Stimulated activated CD8-positive, alpha-beta memory T cell treated with anti-CD3 and anti-CD28 coated beads, Interleukin-2, amount 100 ng/mL, for 1 hour (primary cell): ENCODE results near the gene SHISA2.

Experiments used
- DNase-seq, 2 donors: peaks; one replicate each; pipeline ENCODE4 v3.0.0-alpha.2; 2020; ENCODE audit warnings: low read depth in 2 of 2

SHISA2 gene

DNA sequence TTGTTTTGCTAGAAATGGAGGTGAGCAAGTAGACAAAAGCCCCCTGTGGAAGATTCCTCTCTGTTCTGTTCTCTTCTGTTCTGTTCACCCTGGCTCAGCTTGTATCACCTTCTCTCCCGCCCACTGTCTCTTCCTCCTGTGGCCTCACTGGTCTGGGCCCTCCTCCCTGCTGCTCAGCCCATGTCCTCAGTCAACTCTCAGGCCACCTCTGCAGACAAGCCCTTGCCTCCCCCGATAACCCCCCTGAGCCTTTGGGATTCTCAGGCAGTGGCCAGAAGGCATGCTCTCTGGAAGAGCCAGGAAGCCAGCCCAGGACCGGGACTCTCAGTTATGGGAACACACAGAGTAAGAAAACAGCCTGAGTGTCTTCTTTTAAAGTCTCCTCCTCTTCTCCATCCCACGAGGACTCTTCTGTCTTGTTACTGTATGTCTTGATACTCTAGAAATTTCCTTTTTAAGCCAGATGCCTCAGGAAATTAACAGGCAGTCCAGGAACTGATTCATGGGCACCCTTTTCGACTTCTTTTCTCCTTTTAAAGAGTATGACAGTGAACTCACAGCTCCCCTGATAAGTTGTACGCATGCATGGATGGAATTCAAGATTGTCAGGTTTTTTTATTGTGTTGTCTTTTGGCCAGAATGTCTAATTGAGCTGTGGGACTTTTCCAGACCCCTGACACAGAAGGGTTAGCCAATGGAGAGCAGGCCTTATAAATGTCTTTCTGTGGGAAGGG is 33.7 kb downstream of the SHISA2 start:
- DNase-seq = no peak

DNA sequence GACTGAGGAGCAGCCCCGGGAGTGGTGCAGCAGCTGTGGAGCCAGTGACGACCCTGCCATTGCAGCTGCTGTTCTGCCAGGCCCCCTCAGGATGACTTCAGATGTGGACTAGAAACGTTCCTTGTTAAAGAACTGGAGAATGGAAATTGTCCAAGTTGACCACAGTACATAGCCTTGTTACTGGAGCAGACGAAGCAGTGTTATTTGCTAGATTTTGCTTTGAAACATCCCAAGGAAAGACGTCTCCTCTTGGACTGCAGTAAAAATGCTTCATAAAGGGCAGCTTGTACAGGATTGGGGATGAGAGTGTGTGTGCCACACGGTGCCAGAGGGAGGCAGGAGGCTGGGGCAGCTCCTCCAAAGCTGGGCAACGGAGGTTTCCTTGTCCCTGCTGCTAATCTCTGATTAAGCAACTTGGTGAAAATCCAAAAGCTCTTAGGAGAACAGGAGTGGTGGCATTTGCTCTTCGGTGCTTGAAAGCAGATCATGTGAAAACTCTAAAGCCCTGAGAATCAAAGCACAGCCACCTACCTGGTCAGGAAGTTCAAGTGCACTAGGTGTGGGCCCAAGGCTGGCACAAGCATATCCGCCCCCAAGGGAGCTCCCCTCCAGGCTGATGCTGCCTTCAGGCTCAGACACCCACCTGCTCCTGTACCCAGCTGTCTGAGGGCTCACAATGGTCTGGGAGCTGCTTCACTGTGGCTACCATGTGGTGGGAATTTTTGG is 34.5 kb downstream of the SHISA2 start:
- no peak for DNase-seq

DNA sequence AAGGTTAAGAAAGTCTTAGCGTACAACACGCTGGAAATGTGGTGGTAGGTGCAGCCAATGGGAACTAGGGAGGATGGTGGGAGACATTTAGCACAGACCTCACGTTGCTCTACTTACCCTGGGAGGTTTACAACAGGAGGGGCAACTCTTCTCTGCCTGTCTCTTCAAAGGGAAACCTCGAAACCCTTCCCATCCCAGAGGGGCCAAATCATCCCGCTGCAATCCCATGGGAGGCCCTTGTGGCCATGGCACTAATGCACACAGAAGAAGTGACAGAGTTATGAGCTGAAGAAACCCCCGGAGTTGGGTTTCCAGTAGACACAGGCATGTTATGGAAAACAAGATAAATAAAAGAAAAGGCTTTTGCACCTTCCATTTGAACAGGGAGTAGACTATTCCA is 35.6 kb downstream of the SHISA2 start:
- no peak for DNase-seq

DNA sequence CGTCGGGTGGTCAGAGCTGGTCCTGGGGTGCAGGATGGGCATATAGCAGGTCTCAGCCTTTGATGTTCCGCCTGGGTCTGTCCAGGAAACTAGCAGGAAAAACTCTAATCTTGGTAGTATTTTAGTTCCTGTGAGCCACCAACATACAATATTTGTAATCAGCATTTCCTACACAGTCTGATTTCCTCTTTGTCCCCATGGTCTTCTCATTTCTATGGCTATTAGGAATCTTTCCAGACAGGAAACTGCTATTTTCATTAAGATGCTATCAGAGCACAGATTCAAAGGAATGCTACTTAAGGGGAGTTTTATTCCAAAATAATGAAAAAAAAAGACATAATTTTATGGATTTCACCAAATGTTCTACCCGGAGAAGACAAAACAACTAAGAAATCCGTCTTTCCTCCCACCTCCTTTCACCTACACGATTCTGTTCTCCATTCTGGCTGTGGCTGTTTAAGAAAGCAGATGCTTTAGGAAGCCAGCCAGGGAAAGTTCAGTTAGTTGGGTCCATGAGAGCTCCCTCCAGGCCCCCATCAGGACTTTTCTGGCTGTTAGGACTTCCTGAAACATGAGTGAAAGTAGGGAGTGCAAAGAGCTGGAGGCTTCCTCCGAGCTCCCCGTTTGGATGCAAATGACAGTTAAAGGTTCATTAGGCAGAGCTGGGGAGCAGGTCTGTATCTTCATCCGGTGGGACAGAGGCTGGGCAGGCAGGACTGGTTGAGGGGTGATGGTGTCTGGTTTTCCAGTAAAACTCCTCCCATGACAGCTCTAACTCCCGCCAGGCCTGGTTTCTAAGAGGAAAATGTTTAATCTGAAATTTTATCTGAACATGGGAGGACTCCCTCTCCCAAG is 36.3 kb downstream of the SHISA2 start:
- no peak for DNase-seq

DNA sequence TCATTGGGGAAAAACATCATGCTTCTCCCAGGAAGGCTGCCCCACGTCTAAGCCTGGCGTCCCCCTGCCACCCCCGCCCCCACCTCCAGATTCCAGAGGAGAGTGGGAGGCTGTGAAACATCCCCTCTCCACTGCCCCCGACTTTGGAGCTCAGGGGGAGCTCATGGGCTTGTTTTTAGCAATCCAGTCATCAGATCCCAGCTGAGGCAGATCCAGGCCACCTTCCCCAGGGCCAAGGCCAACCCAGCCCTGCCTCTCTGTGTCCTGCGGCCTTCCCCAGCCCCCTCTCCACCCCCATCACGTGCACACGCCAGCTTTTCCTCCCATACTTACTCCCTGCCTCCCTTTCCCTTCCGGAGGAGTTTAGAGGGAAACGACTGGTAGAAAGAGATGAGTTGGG is 38.8 kb downstream of the SHISA2 start:
- DNase-seq = no peak

DNA sequence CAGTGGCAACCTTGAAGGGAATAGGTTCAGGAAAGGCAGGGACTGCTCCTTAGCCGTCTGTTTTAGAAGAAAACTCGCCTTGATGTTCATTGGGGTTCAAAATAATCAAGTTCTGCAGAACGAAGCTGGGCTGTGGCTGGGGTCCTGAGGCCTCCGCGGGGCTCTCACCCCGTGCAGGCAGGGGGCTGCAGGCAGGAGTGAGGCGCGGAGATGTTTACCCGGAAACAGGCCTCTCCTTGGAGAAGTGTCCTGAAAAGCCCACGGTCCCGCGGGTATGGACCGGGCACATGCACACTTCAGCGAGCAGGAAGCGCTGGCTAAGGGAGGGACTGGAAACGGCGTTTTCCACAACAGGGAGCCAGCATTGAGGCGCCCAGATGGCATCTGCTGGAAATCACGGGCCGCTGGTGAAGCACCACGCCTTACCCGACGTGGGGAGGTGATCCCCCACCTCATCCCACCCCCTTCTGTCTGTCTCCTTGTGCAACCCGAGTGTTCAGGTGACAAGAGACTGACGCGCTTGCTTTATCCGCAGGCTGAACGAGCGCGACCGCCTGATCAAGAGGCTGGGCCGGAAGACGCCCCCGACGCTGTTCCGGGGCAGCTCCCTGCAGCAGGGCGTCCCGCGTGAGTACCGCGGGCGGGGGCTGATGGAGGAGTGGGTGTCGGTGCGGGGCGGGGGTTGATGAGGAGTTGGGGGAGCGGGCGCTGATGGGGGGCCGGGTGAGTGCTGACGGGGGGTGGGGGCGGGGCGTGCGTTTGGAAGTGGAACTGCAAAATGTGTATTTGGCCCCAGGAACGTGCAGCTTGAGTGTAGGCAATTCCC is 39.6 kb downstream of the SHISA2 start:
- peak; percentile 23 to 30 for DNase-seq

DNA sequence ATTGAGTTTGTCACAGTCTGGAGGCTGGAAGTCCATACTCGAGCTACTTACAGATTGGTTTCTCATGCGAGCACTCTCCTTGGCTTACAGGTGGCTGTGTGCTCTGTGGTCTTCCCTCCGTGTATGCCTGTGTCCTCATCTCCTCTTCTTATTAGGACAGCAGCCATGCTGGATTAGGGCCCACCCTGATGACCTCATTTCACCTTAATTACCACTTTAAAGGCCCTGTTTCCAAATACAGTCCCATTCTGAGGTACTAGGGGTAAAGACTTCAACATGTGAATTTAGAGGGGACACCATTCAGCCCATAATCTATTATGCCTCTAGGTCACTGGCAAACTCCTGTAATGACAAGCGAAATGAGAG is 40.6 kb downstream of the SHISA2 start:
- DNase-seq = no peak

DNA sequence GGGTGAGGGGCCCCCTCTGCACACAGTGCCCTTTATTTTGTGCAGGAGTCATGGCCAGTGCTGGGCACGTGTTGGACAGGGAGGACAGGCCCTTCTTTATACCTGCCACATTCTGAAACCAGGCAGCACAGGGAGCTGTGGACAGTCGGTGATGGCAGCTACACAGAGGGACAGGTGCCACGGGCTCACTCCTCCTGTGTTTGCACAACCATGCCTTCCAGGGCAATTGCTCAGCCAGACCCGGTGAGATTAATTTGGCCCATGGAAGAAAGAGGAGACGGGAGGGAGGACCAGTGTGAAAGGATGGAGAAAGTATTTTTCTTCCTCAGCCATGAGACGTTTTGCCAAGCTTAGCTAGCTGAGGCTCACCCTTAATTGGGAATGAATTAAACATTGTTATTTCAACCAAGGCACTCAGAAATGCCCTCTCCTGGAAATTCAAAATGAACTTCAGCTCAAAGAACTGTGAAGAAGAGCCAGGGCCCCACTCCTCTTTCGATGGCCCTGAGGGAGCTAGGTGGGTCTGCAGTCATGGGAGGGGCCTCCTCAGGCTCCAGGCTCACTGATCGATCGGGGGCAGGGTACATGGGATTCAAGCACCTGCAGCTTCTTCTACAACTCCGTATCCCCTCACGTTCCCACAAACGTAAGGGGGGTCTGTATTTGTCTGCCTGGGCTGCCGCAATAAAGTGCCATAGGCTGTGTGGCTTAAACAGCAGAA is 41.2 kb downstream of the SHISA2 start:
- DNase-seq = no peak

DNA sequence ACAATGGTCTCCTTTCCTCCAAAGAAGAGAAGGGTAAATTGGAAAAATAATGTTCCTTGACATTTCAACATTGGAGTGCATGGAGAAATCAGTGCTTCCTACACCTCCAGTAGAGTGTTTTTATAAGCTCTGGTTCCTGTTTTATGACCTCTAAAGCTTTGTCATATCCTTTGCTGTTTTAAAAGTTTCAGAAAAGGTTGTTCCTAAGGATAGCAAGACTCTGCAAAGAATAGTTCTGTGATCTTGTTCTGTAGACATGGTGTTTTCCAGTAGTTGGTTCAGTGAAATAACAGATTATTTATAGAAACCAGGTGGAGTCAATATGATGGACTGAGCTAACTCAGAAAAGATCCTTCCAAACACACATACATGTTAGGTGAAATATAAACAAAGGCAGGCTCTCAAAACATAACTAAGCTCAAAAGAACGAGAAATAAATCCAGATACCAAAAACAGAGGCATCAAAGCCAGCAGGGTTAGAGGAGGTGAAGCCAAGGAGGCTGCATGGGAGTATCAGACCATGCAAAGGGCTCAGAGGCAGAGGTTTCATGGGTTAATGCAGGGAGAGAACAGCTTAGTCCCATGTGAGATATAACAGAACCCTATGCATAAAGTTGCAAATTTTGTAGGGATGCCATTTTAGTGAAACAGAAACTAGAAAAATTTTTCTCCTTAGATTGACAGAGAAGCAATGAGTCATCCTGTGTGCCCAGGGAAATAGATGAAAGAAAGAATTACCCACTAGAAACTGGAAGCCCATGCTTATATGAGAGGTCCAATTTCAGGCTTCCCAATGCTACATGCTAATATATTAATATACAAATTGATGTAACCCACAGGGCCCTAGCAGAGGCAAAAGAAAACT is 44.3 kb downstream of the SHISA2 start:
- no peak for DNase-seq
